ENCODE data around the gene STK25. TPM values are rescaled to one million over a fixed set of nuclear protein-coding genes. Genes with fewer than 3 reads are reported as not detected.

The STK25 gene
- polyA plus RNA-seq, 1 experiment, result 216 TPM

GRCh38 chr2:241490825-241491506 lies 17.4 kb downstream of the STK25 start:
- no peaks in the 10 kb centered on the region; the same call in 1 of the 2 replicates for H3K9me3 ChIP-seq (ENCODE audit: control insufficient read depth, insufficient read depth, low read length)
- ChIA-PET CTCF (interaction anchor here (0.5 kb wide), 1 partner anchor 413 kb away, joined by 3 read pairs; no protein-coding TSS in a partner anchor), POLR2A (no interaction called here)
- no peaks in the 10 kb centered on the region for H3K27me3 ChIP-seq (ENCODE audit: control insufficient read depth, insufficient read depth, low read length)
- DNase-seq (ENCODE audit: low read depth, low spot score), result no peak
- H3K4me3 ChIP-seq (ENCODE audit: low read depth, low read length), result no peak overlapping the region
- H3K27ac ChIP-seq (ENCODE audit: low read depth, low read length), result no peak overlapping the region
- no peak for TF ChIP-seq CTCF (IDR thresholded peaks at IDR 0.05; ENCODE audit: low read depth, low read length)

GRCh38 chr2:241489733-241490680 lies 18.4 kb downstream of the STK25 start:
- POLR2A ChIA-PET, result no interaction called here
- DNase-seq (ENCODE audit: low read depth, low spot score), result no peak

GRCh38 chr2:241489088-241489487 lies 19.3 kb downstream of the STK25 start:
- CTCF ChIA-PET, result no interaction called here
- Histone ChIP-seq H3K27me3 (ENCODE audit: control insufficient read depth, insufficient read depth, low read length) (no peaks in the 10 kb centered on the region), H3K27ac (ENCODE audit: low read depth, low read length) (no peak overlapping the region), H3K9me3 (ENCODE audit: control insufficient read depth, insufficient read depth, low read length) (no peaks in the 10 kb centered on the region), H3K4me3 (ENCODE audit: low read depth, low read length) (no peak overlapping the region)
- no peak for DNase-seq (ENCODE audit: low read depth, low spot score)
- no peak for TF ChIP-seq CTCF (IDR thresholded peaks at IDR 0.05; ENCODE audit: low read depth, low read length)
- POLR2A ChIA-PET, result no interaction called here

More at GRCh38 chr2:241489733-241490680, 18.4 kb downstream of the STK25 start:
- Histone ChIP-seq H3K27ac (ENCODE audit: low read depth, low read length) (no peak overlapping the region), H3K27me3 (ENCODE audit: control insufficient read depth, insufficient read depth, low read length) (no peaks in the 10 kb centered on the region), H3K9me3 (ENCODE audit: control insufficient read depth, insufficient read depth, low read length) (no peaks in the 10 kb centered on the region; the same call in 1 of the 2 replicates), H3K4me3 (ENCODE audit: low read depth, low read length) (no peak overlapping the region)
- CTCF ChIA-PET, result interaction anchor here (0.5 kb wide), 1 partner anchor 412 kb away, joined by 3 read pairs; no protein-coding TSS in a partner anchor
- TF ChIP-seq CTCF (IDR thresholded peaks at IDR 0.05; ENCODE audit: low read depth, low read length), result no peak

GRCh38 chr2:241485172-241485911 lies 23.0 kb downstream of the STK25 start:
- Histone ChIP-seq H3K4me3 (ENCODE audit: low read depth, low read length) (no peak overlapping the region), H3K9me3 (ENCODE audit: control insufficient read depth, insufficient read depth, low read length) (no peaks in the 10 kb centered on the region; the same call in 1 of the 2 replicates), H3K27ac (ENCODE audit: low read depth, low read length) (no peak overlapping the region), H3K27me3 (ENCODE audit: control insufficient read depth, insufficient read depth, low read length) (no peaks in the 10 kb centered on the region)
- POLR2A ChIA-PET, result no interaction called here
- DNase-seq (ENCODE audit: low read depth, low spot score), result no peak
- TF ChIP-seq CTCF (IDR thresholded peaks at IDR 0.05; ENCODE audit: low read depth, low read length), result no peak
- CTCF ChIA-PET, result no interaction called here
